Measurements from ENCODE around the gene PHRF1. TPM values are rescaled to one million over a fixed set of nuclear protein-coding genes. Genes with fewer than 3 reads are reported as not detected.
A peak's percentile ranks its signal among the peaks of the same experiment; 100 is the strongest.

The PHRF1 gene
- total RNA-seq, 3 donors from 2014 or later (not counting 1 experiment from before 2014, with no cell fraction given): 46.1 to 52.0 (median 46.9) TPM

DNA sequence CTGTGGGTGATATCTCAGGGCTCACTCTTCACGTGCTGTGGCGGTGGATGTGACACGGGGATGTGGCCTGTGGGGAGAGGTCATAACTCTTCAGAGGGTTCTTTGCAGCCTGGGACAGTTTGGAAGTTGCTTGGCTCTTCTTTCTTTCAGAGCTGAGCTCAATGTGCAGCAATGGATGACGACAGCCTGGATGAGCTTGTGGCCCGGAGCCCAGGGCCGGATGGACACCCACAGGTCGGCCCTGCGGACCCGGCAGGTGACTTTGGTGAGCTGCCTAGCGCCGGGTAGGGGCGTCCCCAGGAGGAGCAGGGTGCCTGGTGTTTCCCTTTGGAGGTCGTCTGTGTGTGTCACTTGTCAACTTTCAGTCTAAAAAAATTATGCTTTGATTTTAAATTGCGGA, 5.1 kb downstream of the PHRF1 start:
- H3K4me1 Mint-ChIP-seq: peaks cover 44 to 47% of the 10 kb centered on the region in 2 donors

DNA sequence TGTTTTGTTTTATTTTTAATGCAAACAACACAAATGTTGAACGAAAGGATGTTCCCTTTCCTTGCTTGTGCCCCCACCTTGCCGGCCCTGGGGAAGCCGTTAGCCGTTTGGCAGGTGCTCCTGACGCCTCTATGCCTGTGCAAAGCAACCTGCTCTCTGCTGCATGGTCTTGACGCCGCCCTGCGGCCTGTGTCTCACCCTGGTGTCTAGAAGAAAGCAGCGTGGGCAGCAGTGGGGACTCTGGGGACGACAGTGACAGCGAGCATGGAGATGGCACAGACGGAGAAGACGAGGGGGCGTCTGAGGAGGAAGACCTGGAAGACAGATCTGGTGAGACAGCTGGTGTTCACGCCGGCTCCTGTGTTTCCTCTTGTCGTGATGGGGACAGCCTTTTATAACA, 5.5 kb downstream of the PHRF1 start:
- H3K9me3 Mint-ChIP-seq: no peaks in the 10 kb centered on the region
- WGBS (ENCODE audit: insufficient coverage): 93% methylated on average over 17 of the region's 17 CpGs
- TF ChIP-seq, protein P1, sequence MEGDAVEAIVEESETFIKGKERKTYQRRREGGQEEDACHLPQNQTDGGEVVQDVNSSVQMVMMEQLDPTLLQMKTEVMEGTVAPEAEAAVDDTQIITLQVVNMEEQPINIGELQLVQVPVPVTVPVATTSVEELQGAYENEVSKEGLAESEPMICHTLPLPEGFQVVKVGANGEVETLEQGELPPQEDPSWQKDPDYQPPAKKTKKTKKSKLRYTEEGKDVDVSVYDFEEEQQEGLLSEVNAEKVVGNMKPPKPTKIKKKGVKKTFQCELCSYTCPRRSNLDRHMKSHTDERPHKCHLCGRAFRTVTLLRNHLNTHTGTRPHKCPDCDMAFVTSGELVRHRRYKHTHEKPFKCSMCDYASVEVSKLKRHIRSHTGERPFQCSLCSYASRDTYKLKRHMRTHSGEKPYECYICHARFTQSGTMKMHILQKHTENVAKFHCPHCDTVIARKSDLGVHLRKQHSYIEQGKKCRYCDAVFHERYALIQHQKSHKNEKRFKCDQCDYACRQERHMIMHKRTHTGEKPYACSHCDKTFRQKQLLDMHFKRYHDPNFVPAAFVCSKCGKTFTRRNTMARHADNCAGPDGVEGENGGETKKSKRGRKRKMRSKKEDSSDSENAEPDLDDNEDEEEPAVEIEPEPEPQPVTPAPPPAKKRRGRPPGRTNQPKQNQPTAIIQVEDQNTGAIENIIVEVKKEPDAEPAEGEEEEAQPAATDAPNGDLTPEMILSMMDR (IDR thresholded peaks at IDR 0.05): no peak
- H3K27ac Mint-ChIP-seq: peak overlapping the region; percentile 53 to 66
- DNase-seq (no peak), ATAC-seq (no peak)
- peaks cover 24% of the 10 kb centered on the region for H3K36me3 ChIP-seq (ENCODE audit: control insufficient read depth, insufficient read depth, low read length)
- H3K27ac ChIP-seq (ENCODE audit: low read length): no peak overlapping the region
- H3K4me1 Mint-ChIP-seq: peaks cover 46 to 50% of the 10 kb centered on the region in 2 donors
- peaks cover 46% of the 10 kb centered on the region for H3K4me1 ChIP-seq (ENCODE audit: control insufficient read depth, insufficient read depth, low read length)
- H3K4me3 Mint-ChIP-seq: no peak overlapping the region
- H3K36me3 Mint-ChIP-seq: no peaks in the 10 kb centered on the region
- no peaks in the 10 kb centered on the region for H3K27me3 Mint-ChIP-seq (ENCODE audit: low read depth in 2 of 2)
- H3K4me3 ChIP-seq (ENCODE audit: low read length): no peak overlapping the region
- H3K27me3 ChIP-seq (ENCODE audit: control insufficient read depth, insufficient read depth, low read length): no peaks in the 10 kb centered on the region
- intact Hi-C loops (cut with micrococcal nuclease): no loop called here
- no peaks in the 10 kb centered on the region for H3K9me3 ChIP-seq (ENCODE audit: control insufficient read depth, insufficient read depth, low read length)

More for the DNA sequence above, 5.1 kb downstream of the PHRF1 start:
- H3K4me1 ChIP-seq (ENCODE audit: control insufficient read depth, insufficient read depth, low read length): peaks cover 46% of the 10 kb centered on the region
- peaks cover 24% of the 10 kb centered on the region for H3K36me3 ChIP-seq (ENCODE audit: control insufficient read depth, insufficient read depth, low read length)
- ATAC-seq: no peak
- no peak overlapping the region for H3K27ac ChIP-seq (ENCODE audit: low read length)
- no peaks in the 10 kb centered on the region for H3K9me3 Mint-ChIP-seq
- peak overlapping the region; percentile 53 to 66 for H3K27ac Mint-ChIP-seq
- H3K36me3 Mint-ChIP-seq: no peaks in the 10 kb centered on the region
- intact Hi-C loops (cut with micrococcal nuclease): no loop called here
- no peaks in the 10 kb centered on the region for H3K9me3 ChIP-seq (ENCODE audit: control insufficient read depth, insufficient read depth, low read length)
- H3K27me3 Mint-ChIP-seq (ENCODE audit: low read depth in 2 of 2): no peaks in the 10 kb centered on the region
- no peak for DNase-seq
- H3K27me3 ChIP-seq (ENCODE audit: control insufficient read depth, insufficient read depth, low read length): no peaks in the 10 kb centered on the region
- TF ChIP-seq, protein P1 (IDR thresholded peaks at IDR 0.05): no peak
- H3K4me3 Mint-ChIP-seq: peak overlapping the region; percentile 45
- no peak overlapping the region for H3K4me3 ChIP-seq (ENCODE audit: low read length)
- WGBS (ENCODE audit: insufficient coverage): 83% methylated on average over 13 of the region's 14 CpGs

DNA sequence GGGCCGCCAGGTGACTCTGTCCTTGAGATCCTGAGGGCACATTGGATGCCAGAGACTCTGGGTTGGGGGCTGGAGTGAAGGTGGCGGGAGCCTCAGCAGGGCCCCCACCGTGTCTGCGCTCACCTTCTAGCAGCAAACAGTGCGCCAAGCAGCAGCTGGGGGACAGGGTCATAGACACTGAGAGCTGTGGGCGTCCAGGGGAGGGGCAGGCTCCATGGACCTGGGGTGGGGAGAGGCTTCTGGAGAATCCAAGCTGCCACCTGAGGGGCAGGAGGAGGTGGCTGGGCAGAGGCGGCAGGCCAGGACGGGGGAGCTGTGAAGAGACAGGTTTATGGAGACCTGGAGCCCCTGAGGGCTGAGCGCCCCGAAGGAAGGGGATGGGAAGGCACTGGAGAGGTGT, 8.0 kb downstream of the PHRF1 start:
- Mint-ChIP-seq H3K27me3 (ENCODE audit: low read depth in 2 of 2) (no peaks in the 10 kb centered on the region), H3K9me3 (no peaks in the 10 kb centered on the region), H3K27ac (no peak overlapping the region), H3K4me3 (no peak overlapping the region), H3K4me1 (peaks cover 41 to 51% of the 10 kb centered on the region in 2 donors), H3K36me3 (peaks cover 4% of the 10 kb centered on the region)
- Histone ChIP-seq H3K27me3 (ENCODE audit: control insufficient read depth, insufficient read depth, low read length) (no peaks in the 10 kb centered on the region), H3K4me1 (ENCODE audit: control insufficient read depth, insufficient read depth, low read length) (peaks cover 35% of the 10 kb centered on the region), H3K4me3 (ENCODE audit: low read length) (no peak overlapping the region), H3K36me3 (ENCODE audit: control insufficient read depth, insufficient read depth, low read length) (peaks cover 34% of the 10 kb centered on the region), H3K9me3 (ENCODE audit: control insufficient read depth, insufficient read depth, low read length) (no peaks in the 10 kb centered on the region), H3K27ac (ENCODE audit: low read length) (no peak overlapping the region)
- 98% methylated on average over 10 of the region's 10 CpGs for WGBS (ENCODE audit: insufficient coverage)
- no peak for DNase-seq
- ATAC-seq: no peak
- TF ChIP-seq, protein P1 (IDR thresholded peaks at IDR 0.05): no peak
- intact Hi-C loops (cut with micrococcal nuclease): no loop called here

All from natural killer cell (primary cell).